Hindlimb muscle (tissue), 1 donor: ENCODE results near the gene GUCA1C. TPM values are rescaled to one million over a fixed set of nuclear protein-coding genes. Genes with fewer than 3 reads are reported as not detected.

Experiments used
- DNase-seq: peaks from one replicate; pipeline ENCODE4 v3.0.0-alpha.2; 2013
- polyA plus RNA-seq: library from polyadenylated mRNA; unstranded; fragments of 120-200 nt; gene quantifications from one replicate; pipeline ENCODE4 v1.2.1, GENCODE V29; 2013; ENCODE audit not compliant: insufficient read length

GUCA1C gene
- polyA plus RNA-seq, 1 donor = not detected

DNA sequence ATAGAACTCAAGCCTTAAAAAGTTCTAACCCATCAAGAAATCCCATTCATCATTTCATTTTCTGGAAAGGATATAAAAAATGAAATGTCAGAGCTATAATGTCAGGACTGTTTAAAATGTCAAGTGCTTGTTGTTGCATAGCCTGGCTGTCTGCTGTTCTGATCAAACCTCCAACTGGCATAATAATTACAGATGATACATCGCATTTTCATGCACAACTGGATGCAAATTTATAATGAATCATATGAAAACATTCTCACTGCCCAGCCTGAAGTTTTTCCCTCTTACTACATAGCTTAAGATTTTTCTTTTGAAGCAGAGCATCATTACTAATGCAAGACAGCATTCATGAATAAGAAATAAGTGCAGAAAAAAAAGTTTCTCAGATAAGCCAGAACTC lies 46.5 kb downstream of the GUCA1C start:
- no peak for DNase-seq

DNA sequence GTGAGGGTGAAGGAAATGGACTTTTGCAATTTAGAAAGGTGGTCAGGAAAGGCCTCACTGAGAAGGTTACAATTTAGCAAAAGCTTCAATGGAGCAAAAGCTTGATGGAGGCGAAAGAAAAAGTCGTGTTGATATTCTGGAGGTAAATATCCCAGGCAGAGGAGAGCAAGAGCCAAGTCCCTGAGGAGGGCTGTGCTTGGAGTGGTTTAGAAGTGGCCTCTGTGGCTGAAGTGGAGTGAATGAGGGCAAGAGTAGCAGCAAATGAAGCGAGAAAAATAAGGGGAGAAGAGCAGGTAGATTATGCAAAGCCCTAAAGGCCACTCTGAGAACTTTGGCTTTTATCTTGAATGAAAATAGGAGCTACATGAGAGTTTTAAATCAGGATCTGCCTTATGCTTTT lies 54.1 kb downstream of the GUCA1C start:
- DNase-seq = no peak

DNA sequence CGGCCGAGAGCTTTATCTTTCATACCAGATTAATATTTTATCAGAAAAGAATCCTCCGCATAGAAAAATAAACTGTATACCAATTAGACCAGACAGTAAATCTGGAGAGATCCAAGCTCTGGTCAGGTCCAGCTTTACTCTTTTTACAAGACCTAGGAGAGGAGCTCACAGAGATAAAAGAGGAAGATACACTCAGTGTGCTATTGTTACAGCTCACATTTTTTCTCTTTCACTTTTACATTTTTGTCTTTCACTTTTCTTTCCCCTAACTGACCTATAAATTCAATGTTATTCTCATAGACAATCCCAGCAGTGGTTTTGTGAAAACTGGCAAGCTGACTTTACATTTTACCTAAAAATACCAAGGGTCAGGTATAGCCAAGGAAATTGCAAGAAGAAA lies 55.8 kb downstream of the GUCA1C start:
- no peak for DNase-seq

DNA sequence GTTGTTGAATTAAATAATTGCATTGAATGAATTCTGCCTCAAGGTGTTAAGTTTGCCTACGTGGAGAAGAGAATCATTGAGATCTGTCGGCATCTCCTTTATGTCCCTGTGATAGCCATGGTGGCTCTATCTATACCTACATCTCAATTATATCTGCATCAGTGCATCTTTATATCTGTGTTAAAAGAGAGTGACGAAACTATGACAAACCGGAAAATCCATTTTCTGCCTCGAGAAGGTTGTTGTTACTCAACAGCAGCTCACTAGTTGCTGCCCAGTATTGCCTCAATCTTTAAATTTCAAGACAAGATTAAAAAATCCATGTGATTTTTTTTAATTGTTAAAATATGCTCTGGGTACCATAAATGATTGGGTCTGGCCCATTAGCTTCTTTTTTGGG lies 58.7 kb downstream of the GUCA1C start:
- no peak for DNase-seq

DNA sequence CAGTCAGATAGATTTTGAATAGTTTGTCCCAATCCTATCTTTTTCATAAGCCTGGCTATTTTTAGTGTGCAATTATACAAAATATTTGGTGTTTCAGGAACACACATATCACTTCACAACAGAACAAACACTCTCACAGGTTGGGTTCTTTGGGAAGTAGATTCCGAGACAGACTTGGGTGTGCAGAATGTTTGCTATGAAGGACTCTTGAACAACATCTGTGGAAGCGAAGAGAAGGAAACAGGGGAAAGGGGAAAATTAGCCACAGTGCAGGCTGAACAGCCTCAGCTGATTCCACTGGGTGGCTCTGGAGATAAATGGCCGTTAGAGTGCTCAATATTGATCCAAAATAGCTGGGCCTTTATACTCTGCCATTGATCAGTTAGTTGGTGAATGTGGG lies 61.8 kb downstream of the GUCA1C start:
- DNase-seq = no peak

DNA sequence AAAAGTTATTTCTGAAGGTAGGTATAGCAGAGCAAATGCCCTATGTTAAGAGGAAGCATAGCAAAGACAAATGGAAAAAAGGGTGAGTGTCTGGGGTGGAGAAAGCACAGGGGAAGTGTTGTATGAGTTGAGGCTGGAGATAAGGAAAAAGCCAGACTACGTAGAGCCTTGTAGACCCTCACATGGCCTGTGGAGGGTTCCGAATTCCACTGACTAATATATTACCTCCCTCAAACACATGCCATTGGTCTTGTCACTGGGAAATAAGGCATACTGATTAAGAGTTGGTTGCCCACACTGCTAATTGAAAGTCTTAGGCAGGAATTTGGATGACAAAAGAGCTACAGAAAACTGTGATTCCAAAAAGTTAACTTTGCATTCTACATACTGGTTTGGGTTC lies 65.9 kb downstream of the GUCA1C start:
- DNase-seq = no peak

DNA sequence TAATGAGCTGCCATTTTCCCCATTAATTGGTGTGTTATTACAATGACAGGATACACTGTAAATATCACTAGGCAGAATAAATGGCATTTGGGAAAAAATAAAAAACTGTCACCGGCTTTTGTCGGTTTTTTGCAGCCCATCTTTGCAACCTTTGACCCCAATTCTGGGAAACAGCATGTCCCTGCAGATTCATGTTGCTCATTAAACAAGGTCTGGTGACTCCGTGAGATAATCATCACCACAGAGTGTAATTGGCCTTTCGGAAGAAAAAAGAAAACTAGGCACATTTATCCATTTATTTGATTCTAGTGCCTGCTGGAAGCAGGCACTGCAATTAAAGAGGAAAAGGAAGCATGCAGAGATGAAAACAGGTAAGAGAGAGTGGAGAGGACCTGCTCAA lies 66.6 kb downstream of the GUCA1C start:
- DNase-seq = no peak

DNA sequence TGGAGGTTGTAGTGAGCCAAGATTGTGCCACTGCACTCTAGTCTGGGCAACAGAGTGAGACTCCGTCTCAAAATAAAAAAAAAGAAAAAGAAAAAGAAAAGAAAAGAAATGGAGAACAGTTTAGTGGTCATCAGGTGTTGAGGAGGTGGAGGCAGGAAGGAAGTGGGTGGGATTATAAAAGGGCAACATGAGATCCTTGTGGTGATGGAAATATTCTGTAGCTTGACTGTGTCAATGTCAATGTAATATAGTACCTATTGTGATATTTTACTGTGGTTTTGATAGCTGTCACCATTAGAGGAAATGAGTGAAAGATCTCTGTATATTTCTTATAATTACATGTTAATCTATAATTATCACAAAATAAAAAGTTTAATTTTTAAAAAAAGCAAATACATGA lies 70.3 kb downstream of the GUCA1C start:
- no peak for DNase-seq

DNA sequence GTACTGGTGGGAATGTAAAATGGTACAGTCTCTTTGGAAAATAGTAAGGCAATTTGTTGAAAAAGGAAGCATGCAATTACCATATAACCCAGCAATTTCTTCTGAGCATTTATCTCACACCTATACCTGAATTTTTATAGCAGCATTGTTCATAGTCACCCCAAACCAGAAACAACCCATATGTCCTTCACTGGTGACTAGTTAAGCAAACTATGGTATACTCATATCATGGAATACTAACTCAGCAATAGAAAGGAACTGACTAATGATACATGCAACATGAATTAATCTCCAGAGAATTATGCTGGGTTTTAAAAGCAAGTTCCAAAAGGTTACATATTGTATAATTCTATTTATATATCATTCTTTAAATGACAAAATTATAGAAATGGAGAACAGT lies 70.9 kb downstream of the GUCA1C start:
- no peak for DNase-seq

DNA sequence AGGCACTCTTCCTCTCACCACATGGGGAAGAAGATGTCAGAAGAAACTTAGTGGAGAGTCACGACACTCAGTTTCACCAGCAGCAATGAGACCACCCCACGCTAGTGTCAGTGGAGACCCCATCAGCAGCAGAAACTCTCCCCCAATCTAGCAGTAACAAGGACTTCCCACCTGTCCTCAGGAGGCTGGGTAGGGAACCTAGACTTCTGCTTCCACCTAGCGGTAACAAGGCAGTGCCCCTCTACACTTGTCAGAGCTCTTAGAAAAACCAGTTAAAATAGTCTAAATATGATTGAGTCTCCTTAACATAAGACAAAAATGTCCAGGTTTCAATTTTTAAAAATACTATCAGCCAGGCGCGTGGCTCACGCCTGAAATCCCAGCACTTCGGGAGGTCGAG lies 73.8 kb downstream of the GUCA1C start:
- no peak for DNase-seq

DNA sequence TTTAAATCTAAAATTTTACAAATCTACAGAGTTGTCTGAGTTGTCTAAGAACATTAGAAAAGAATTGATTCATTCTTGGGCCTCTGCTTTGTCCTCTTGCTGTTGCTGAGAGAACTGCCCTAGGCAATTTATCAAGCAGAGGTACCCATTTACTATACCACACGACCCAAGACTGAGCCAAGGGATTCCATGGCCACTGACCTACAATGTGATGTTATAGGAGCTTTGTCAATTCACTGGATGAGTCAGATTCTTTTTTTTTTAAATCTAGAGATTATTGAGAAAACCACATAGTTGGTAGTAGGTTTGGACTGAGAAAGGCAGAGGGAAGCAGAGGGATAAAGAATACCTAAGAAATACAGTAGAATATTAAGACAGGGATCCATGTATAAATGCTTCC lies 75.8 kb downstream of the GUCA1C start:
- no peak for DNase-seq

DNA sequence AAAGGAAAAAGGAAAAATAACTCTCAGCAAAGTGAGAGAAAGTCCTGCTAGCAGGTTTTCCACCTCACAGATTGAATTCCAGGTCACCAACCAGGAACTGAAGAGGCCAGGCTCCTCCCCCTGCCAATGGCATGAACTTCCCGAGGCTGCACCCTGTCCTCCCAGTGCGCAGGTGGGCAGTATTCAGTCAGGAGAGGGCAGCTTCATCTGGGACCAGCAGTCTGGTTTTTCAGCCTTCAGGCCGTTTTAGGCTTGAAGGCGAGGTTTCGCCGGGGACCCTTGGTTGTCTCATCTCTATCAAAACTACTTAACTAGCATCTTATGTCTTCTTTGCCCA lies 89.9 kb downstream of the GUCA1C start:
- no peak for DNase-seq

DNA sequence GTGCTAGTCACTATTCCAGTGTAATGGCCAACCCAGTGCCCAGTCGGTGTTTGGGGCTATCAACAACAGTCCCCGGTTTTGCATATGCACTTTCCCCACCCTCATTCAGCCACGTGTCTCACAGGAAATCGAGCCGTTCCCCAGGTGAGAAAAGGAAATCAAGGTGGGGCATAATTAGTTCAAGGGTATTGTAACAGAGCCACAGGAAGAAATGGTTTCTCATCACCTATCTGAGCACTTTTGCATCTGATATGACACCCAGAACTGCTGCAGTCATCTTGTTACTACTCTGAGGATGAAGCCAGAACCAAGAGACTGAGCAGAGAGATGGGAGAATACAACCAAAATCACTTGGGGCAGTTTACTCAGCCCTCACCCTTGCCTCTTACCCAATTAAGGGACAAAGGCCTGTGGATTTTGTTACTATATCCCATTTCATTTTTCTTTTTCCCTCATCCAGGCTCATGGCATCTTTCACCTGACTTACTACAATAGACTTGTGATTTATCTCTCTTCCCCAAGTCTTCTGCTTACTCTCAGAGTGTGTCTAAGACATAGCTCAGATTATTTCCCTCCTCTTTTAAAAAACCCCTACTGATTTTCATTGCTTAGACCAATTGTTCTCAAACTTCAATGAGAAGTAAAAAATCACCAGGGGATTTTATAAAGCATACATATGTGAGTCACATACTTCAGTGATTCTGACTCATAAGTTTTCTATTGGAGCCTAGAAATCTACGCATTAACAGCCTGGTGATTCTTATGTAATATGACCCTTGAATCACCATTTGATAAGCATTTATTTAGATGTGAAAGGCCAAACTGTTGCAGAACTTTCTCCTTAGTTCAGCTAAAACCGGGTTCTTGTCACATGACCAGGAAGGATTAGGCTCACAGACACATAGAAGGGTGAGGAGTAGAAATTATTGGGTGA lies 90.5 kb downstream of the GUCA1C start:
- DNase-seq = no peak

DNA sequence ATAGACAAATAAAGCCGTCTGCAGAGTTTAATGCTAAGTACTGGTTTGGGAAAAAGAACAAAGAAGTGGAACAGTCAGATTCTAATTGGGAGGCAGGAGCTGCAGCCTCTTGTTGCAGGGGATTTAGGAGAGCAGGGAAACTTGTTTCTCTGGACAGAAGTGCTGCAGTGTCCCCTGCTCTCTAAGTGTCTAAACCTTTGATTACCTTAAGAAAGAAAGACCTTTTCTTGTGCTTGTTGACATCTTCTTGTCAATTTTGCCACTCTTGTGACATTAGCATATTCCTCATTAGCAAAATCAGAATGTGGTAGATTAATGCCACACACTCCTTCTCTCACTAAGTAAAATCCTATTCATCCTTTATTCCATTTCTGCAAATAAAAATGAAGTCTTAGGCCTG lies 92.3 kb downstream of the GUCA1C start:
- DNase-seq = no peak

Other genes starting within 250 kb of the GUCA1C start
- gene RETNLB, start 196.5 kb downstream of the GUCA1C start, polyA plus RNA-seq = not detected
- gene TRAT1, start 131.1 kb downstream of the GUCA1C start, polyA plus RNA-seq = not detected
- gene MORC1, start 164.3 kb upstream of the GUCA1C start, polyA plus RNA-seq = not detected
- not detected for gene C3orf85, start 182.8 kb upstream of the GUCA1C start, polyA plus RNA-seq